ENCODE data around the gene SIGLEC10.

DNA sequence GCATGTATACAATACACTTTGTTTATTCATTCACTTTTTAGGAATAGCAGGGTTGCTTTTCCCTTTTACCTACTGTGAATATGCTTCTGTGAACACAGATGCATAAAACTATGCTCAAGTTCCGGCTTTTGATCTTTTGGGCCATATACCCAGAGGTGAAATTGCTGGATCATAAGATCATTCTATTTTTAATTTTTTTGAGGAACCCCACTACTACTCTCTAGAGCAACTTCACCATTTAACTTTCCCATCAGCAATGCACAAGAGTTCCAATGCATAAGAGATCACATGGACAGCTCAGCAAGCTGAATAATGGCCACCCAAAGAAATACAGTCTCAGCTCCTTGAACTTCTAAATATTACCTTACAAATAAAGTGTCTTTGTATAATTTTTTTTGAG is 17.0 kb upstream of the SIGLEC10 start:
- TF ChIP-seq, protein P1, sequence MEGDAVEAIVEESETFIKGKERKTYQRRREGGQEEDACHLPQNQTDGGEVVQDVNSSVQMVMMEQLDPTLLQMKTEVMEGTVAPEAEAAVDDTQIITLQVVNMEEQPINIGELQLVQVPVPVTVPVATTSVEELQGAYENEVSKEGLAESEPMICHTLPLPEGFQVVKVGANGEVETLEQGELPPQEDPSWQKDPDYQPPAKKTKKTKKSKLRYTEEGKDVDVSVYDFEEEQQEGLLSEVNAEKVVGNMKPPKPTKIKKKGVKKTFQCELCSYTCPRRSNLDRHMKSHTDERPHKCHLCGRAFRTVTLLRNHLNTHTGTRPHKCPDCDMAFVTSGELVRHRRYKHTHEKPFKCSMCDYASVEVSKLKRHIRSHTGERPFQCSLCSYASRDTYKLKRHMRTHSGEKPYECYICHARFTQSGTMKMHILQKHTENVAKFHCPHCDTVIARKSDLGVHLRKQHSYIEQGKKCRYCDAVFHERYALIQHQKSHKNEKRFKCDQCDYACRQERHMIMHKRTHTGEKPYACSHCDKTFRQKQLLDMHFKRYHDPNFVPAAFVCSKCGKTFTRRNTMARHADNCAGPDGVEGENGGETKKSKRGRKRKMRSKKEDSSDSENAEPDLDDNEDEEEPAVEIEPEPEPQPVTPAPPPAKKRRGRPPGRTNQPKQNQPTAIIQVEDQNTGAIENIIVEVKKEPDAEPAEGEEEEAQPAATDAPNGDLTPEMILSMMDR (IDR thresholded peaks at IDR 0.05): no peak
- TF ChIP-seq EP300 (IDR thresholded peaks at IDR 0.05): peak in 1 of 2 donors; percentile 24

Data from tibial nerve (tissue), 4 donors.